Fibroblast of lung (primary cell): ENCODE measurements around the gene TNFAIP8L1. TPM values are rescaled to one million over a fixed set of nuclear protein-coding genes. Genes with fewer than 3 reads are reported as not detected.

Experiments used
- DNase-seq, 2 donors: peaks; one replicate each; pipeline versions ENCODE4 v3.0.0 to v3.0.0-alpha.2; 2010; ENCODE audit warnings: low read depth in 2 of 2
- H2AFZ ChIP-seq: 2 replicates; pipeline ENCODE4 v1.5.1; 2012; ENCODE audit warnings: low read length, control low read depth, inconsistent platforms
- H3K27ac ChIP-seq: 2 replicates; pipeline ENCODE4 v1.5.1; 2011; ENCODE audit warnings: low read length, control low read depth; ENCODE audit not compliant: insufficient read depth
- H3K27me3 ChIP-seq: 2 replicates; pipeline ENCODE4 v1.5.1; 2011; ENCODE audit warnings: mild to moderate bottlenecking, low read length; ENCODE audit not compliant: control insufficient read depth, insufficient read depth
- H3K36me3 ChIP-seq: 2 replicates; pipeline ENCODE4 v1.5.1; 2011; ENCODE audit warnings: low read length; ENCODE audit not compliant: control insufficient read depth, insufficient read depth
- H3K4me1 ChIP-seq: 2 replicates; pipeline ENCODE4 v1.5.1; 2011; ENCODE audit warnings: low read length; ENCODE audit not compliant: control insufficient read depth, insufficient read depth; ENCODE audit errors: extremely low read depth
- H3K4me2 ChIP-seq: 2 replicates; pipeline ENCODE4 v1.5.1; 2011; ENCODE audit warnings: low read length, control low read depth; ENCODE audit not compliant: insufficient read depth; ENCODE audit errors: extremely low read depth
- H3K4me3 ChIP-seq, 4 experiments: fragments of 200-600 bp in 1 of 4; sonication (generic) in 1 of 4; replicated peaks in 1 of 4; 2 replicates each; pipeline ENCODE4 v1.5.1; 2011 to 2016; ENCODE audit warnings: low read length in 4 of 4, low read depth in 3 of 4, mild to moderate bottlenecking in 3 of 4, control low read depth in 2 of 4, inconsistent platforms in 1 of 4, mixed read lengths in 1 of 4; ENCODE audit not compliant: insufficient read depth in 1 of 4; ENCODE audit errors: control extremely low read depth in 1 of 4
- H3K79me2 ChIP-seq: 2 replicates; pipeline ENCODE4 v1.5.1; 2012; ENCODE audit warnings: mild to moderate bottlenecking, low read length, inconsistent platforms; ENCODE audit not compliant: control insufficient read depth, insufficient read depth
- H3K9ac ChIP-seq: 2 replicates; pipeline ENCODE4 v1.5.1; 2011; ENCODE audit warnings: mild to moderate bottlenecking, low read length, control low read depth; ENCODE audit not compliant: insufficient read depth
- H3K9me3 ChIP-seq: 2 replicates; pipeline ENCODE4 v1.5.1; 2012; ENCODE audit warnings: low read depth, low read length; ENCODE audit not compliant: control insufficient read depth, insufficient read depth
- H4K20me1 ChIP-seq: 2 replicates; pipeline ENCODE4 v1.5.1; 2011; ENCODE audit warnings: low read length; ENCODE audit not compliant: control insufficient read depth, insufficient read depth; ENCODE audit errors: extremely low read depth
- CTCF ChIP-seq, 2 donors: IDR thresholded peaks in 1 of 2; conservative IDR thresholded peaks in 1 of 2; 1 replicate in 1 of 2; 2 replicates in 1 of 2; pipeline ENCODE4 v1.5.1; 2011 to 2012; ENCODE audit warnings: low read length in 2 of 2, control low read depth in 1 of 2, inconsistent platforms in 1 of 2, low read depth in 1 of 2, mild to moderate bottlenecking in 1 of 2
- EZH2 ChIP-seq: IDR thresholded peaks from 2 replicates; pipeline ENCODE4 v1.5.1; 2012; ENCODE audit warnings: low read length, control low read depth, mild to moderate bottlenecking; ENCODE audit errors: missing control alignments
- polyA plus RNA-seq, 2 donors: library from polyadenylated mRNA; depleted of rRNA in 1 of 2; stranded (reverse) in 1 of 2; unstranded in 1 of 2; fragments of >200 nt; gene quantifications; 2 replicates each; pipeline ENCODE4 v1.2.1, GENCODE V29; 2011 to 2012; ENCODE audit warnings: missing spikeins in 1 of 2
- total RNA-seq: library from RNA; depleted of rRNA; stranded (reverse); fragments of >200 nt; gene quantifications from 2 replicates; pipeline ENCODE4 v1.2.1, GENCODE V29; 2014

The TNFAIP8L1 gene
- total and polyA plus RNA-seq, 2 donors (not counting 1 experiment from before 2014, with no cell fraction given), result 2.3 to 4.0 TPM

DNA sequence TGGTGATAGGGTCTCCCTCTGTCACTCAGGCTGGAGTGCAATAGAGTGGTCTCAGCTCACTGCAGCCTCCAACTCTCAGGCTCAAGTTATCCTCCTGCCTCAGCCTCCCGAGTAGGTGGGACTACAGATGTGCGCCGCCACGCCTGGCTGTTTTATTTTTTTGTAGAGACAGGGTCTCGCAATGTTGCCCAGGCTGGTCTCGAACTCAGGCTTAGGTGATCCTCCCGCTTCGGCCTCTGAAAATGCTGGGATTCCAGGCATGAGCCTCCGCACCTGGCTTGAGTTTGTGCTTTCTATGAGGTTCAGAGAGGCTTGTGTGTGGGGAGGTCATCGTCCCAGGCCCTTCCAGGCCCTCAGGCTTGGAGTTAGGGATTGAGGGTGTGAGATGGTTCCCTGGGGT is 39.2 kb upstream of the TNFAIP8L1 start:
- no peak for TF ChIP-seq EZH2
- no peak for TF ChIP-seq CTCF (conservative IDR thresholded peaks at IDR 0.05 in 1 of 2, IDR thresholded peaks at IDR 0.05 in 1 of 2; ENCODE audit: low read depth in 1 of 2, low read length in 2 of 2)

DNA sequence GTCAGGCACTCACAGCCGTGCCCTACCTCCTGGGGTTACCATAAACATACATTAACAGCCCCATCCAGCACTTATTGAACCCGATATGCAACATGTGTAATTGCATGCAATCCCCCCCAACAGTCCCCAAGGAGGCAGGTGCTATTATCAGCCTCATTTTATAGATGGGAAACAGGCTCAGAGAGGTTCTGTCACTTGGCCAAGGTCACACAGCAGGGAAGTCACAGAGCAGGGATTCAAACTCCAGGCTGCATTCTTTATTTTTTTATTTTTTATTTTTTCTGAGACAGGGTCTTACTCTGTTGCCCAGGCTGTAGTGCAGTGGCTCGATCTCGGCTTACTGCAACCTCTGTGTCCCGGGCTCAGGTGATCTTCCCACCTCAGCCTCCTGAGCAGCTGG is 38.4 kb upstream of the TNFAIP8L1 start:
- Histone ChIP-seq H3K79me2 (no peaks in the 10 kb centered on the region), H3K9me3 (no peaks in the 10 kb centered on the region), H3K27ac (no peak overlapping the region), H3K36me3 (no peaks in the 10 kb centered on the region), H3K4me2 (no peak overlapping the region), H3K4me3 (no peak overlapping the region), H2AFZ (no peak overlapping the region), H3K9ac (no peak overlapping the region), H3K27me3 (peaks cover 8% of the 10 kb centered on the region), H3K4me1 (no peaks in the 10 kb centered on the region), H4K20me1 (no peaks in the 10 kb centered on the region)
- no peak for DNase-seq
- TF ChIP-seq EZH2 (no peak), CTCF (conservative IDR thresholded peaks at IDR 0.05 in 1 of 2, IDR thresholded peaks at IDR 0.05 in 1 of 2; ENCODE audit: low read depth in 1 of 2, low read length in 2 of 2) (no peak)

More for the DNA sequence above, 39.2 kb upstream of the TNFAIP8L1 start:
- Histone ChIP-seq H3K27me3 (peaks cover 8% of the 10 kb centered on the region), H3K27ac (no peak overlapping the region), H3K79me2 (no peaks in the 10 kb centered on the region), H3K4me3 (no peak overlapping the region), H3K36me3 (no peaks in the 10 kb centered on the region), H3K9me3 (no peaks in the 10 kb centered on the region), H2AFZ (no peak overlapping the region), H4K20me1 (no peaks in the 10 kb centered on the region), H3K4me1 (no peaks in the 10 kb centered on the region), H3K9ac (no peak overlapping the region), H3K4me2 (no peak overlapping the region)
- DNase-seq, result no peak

DNA sequence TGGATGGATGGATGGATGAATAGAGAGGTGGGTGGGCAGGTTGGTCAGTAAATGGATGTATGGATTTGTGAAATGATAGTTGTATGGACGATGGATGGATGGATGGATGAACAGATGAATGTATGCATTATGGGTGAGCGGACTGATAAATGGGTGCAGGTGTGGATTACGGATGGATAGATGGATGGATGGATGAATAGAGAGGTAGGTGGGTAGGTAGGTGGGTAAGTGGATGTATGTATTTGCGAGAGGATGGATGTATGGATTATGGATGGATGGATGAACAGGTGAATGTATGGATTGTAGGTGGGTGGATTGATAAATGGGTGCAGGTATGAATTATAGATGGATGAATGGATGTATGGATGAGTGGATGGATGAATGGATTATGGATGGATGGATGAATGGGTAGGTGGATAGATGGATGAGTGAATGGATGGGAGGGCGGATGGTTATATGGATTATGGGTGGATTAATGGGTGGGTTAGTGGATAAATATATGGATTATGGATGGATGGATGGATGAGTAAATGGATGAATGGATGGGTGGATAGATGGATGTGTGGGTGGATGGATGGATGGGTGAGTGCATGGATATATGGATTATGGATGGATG is 37.0 kb upstream of the TNFAIP8L1 start:
- no peaks in the 10 kb centered on the region for H3K9me3 ChIP-seq
- no peaks in the 10 kb centered on the region for H3K36me3 ChIP-seq
- H3K27me3 ChIP-seq, result peaks cover 8% of the 10 kb centered on the region
- H3K9ac ChIP-seq, result no peak overlapping the region
- H4K20me1 ChIP-seq, result no peaks in the 10 kb centered on the region
- H2AFZ ChIP-seq, result no peak overlapping the region
- no peak overlapping the region for H3K4me2 ChIP-seq
- H3K79me2 ChIP-seq, result no peaks in the 10 kb centered on the region
- TF ChIP-seq EZH2, result no peak
- no peak for TF ChIP-seq CTCF (conservative IDR thresholded peaks at IDR 0.05 in 1 of 2, IDR thresholded peaks at IDR 0.05 in 1 of 2; ENCODE audit: low read depth in 1 of 2, low read length in 2 of 2)
- H3K27ac ChIP-seq, result no peak overlapping the region
- DNase-seq, result no peak
- H3K4me3 ChIP-seq, result no peak overlapping the region
- H3K4me1 ChIP-seq, result no peaks in the 10 kb centered on the region
